ENCODE measurements around the gene TUBB2A. TPM values are rescaled to one million over a fixed set of nuclear protein-coding genes. Genes with fewer than 3 reads are reported as not detected.
A peak's percentile ranks its signal among the peaks of the same experiment; 100 is the strongest.

The TUBB2A gene
- total RNA-seq, 1 experiment from 2014 or later, result 49.9 TPM

DNA sequence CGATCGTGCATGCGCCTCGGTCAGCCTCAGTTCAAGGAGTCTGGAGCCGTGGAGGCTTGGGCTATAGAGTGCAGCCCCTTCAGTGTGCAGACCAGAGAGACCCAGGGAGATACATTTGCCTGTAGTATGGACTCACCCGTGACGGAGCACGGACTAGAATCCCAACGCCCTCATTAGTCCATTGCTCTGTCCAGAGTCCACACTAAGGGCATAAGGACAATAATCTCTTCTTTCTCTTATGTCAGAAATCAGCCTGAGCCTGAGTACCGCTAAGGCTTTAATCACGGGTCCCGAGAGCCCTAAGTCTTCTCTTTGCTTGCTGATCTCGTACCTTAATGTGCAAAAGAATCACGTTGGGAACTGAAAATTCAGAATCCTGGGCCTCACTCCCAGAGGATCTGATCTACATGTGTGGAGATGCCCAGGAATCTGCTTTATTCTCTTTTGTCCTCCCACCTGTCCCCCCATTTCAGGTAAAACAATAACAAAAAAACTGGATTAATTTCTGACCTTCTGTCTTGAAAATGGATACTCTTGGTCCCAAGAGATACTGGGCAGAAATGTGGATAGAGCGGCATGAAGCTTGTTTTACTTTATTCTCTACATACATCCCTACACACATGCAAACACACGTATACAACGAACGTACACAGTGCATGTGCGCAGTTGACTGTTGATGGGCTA is 38.2 kb downstream of the TUBB2A start (continued):
- TF ChIP-seq ELF1 (IDR thresholded peaks at IDR 0.05; ENCODE audit: borderline replicate concordance, low read depth) (no peak), POLR2AphosphoS5 (IDR thresholded peaks at IDR 0.05; ENCODE audit: low read depth, low read length) (no peak), ZNF274 (IDR thresholded peaks at IDR 0.05; ENCODE audit: low read depth, low read length) (no peak), RAD21 (IDR thresholded peaks at IDR 0.05; ENCODE audit: low read depth) (no peak), SIN3A (IDR thresholded peaks at IDR 0.05; ENCODE audit: low read depth) (peak; percentile 3; the same call in 1 of the 2 replicates)

GRCh38 chr6:3118353-3119039 is 38.8 kb downstream of the TUBB2A start, which contains the start of gene BPHL:
BPHL (plus strand) TSS chr6:3118711; CDS start chr6:3118741, 30 bp downstream.
- POLR2A ChIA-PET, result no interaction called here
- ATAC-seq (peak; percentile 94), DNase-seq (ENCODE audit: low read depth, low spot score) (peak; percentile 84)
- RAD21 ChIA-PET (ENCODE audit: low non-redundant PET in 1 of 2, low total read pairs in 2 of 2, uncharacterized antibody in 2 of 2, unreplicated experiment in 2 of 2), result no interaction called here
- H3K4me1 ChIP-seq (ENCODE audit: control insufficient read depth in 1 of 2, insufficient read depth in 2 of 2, low read length in 2 of 2), result peaks cover 14 to 23% of the 10 kb centered on the region in 2 experiments
- H3K9me3 ChIP-seq (ENCODE audit: control insufficient read depth in 1 of 2, insufficient read depth in 1 of 2, low read depth in 1 of 2, low read length in 2 of 2), result no peaks in the 10 kb centered on the region
- H3K4me3 ChIP-seq (replicated peaks in 1 of 2; ENCODE audit: low read depth in 1 of 2, low read length in 2 of 2), result peak within 1 kb of the TSS; percentile 80 to 99
- peak within 1 kb of the TSS; percentile 10 for H2AFZ ChIP-seq (ENCODE audit: low read depth, low read length, poor library complexity, severe bottlenecking)
- no peaks in the 10 kb centered on the region for H3K9me2 ChIP-seq (ENCODE audit: insufficient read depth)
- no peaks in the 10 kb centered on the region for H4K20me1 ChIP-seq (ENCODE audit: insufficient read depth)
- BruUV-seq (replicated peaks), result no TSS peak
- H3K27me3 ChIP-seq (ENCODE audit: insufficient read depth, low read length), result no peaks in the 10 kb centered on the region
- peak within 1 kb of the TSS; percentile 93 for H3K4me2 ChIP-seq (ENCODE audit: low read length)
- intact Hi-C loops (cut with micrococcal nuclease), result loop anchor here (5.0 kb wide), 1 partner anchor 121 kb away; the partner anchor contains the start of gene NQO2
- CTCF ChIA-PET, result interaction anchor here (1.0 kb wide), 1 partner anchor 118 kb away, joined by 4 read pairs; the partner anchor contains the start of gene NQO2
- peak within 1 kb of the TSS; percentile 86 for H3K27ac ChIP-seq (ENCODE audit: low read depth, low read length)
- peaks cover 0 to 3% of the 10 kb centered on the region in 2 experiments; a peak in 1 of 4 replicates for H3K36me3 ChIP-seq (ENCODE audit: control insufficient read depth in 1 of 2, insufficient read depth in 2 of 2, low read length in 2 of 2)
- H3K9ac ChIP-seq (ENCODE audit: low read length), result peak within 1 kb of the TSS; percentile 92
- peaks cover 10% of the 10 kb centered on the region; the same call in 1 of the 2 replicates for H3K79me2 ChIP-seq (ENCODE audit: insufficient read depth, low read length)
- no peak for TF ChIP-seq CEBPB (IDR thresholded peaks at IDR 0.05; ENCODE audit: low read depth)
- no peak for TF ChIP-seq SRF (IDR thresholded peaks at IDR 0.05; ENCODE audit: low read depth)
- peak; percentile 67; the same call in 1 of the 2 replicates for TF ChIP-seq EGR1 (IDR thresholded peaks at IDR 0.05; ENCODE audit: low read depth)
- TF ChIP-seq ATF3 (IDR thresholded peaks at IDR 0.05), result no peak
- no peak for TF ChIP-seq REST (IDR thresholded peaks at IDR 0.05; ENCODE audit: low read depth)
- peak; percentile 80 for TF ChIP-seq SIN3A (IDR thresholded peaks at IDR 0.05; ENCODE audit: low read depth)
- peak; percentile 97 for TF ChIP-seq POLR2AphosphoS5 (IDR thresholded peaks at IDR 0.05; ENCODE audit: low read depth, low read length)
- no peak for TF ChIP-seq EZH2 (IDR thresholded peaks at IDR 0.05)
- peak; percentile 81 for TF ChIP-seq ZFX (IDR thresholded peaks at IDR 0.05)
- TF ChIP-seq EZH2phosphoT487 (IDR thresholded peaks at IDR 0.05; ENCODE audit: borderline replicate concordance), result no peak
- TF ChIP-seq ELF1 (IDR thresholded peaks at IDR 0.05; ENCODE audit: borderline replicate concordance, low read depth), result no peak
- peak; percentile 65 for TF ChIP-seq YY1 (IDR thresholded peaks at IDR 0.05; ENCODE audit: extremely low read depth, insufficient replicate concordance, low read depth, low read length)
- TF ChIP-seq, protein P1, sequence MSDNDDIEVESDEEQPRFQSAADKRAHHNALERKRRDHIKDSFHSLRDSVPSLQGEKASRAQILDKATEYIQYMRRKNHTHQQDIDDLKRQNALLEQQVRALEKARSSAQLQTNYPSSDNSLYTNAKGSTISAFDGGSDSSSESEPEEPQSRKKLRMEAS (IDR thresholded peaks at IDR 0.05), result peak; percentile 70; the same call in 1 of the 2 replicates
- TF ChIP-seq TCF7L2 (IDR thresholded peaks at IDR 0.05; ENCODE audit: borderline replicate concordance, extremely low read depth, insufficient read depth, insufficient read length), result no peak
- TF ChIP-seq RAD21 (IDR thresholded peaks at IDR 0.05; ENCODE audit: low read depth), result no peak
- peak; percentile 64 for TF ChIP-seq SP1 (IDR thresholded peaks at IDR 0.05; ENCODE audit: low read depth)
- TF ChIP-seq ZNF274 (IDR thresholded peaks at IDR 0.05; ENCODE audit: low read depth, low read length), result no peak
- TF ChIP-seq FOSL1 (IDR thresholded peaks at IDR 0.05; ENCODE audit: low read depth), result no peak
